Stimulated activated CD4-positive, alpha-beta T cell treated with anti-CD3 and anti-CD28 coated beads, TNF-alpha, amount 100 ng/mL, for 48 hours (primary cell): ENCODE data around the gene MTUS2.

Experiments used
- DNase-seq, 3 donors: peaks; one replicate each; pipeline ENCODE4 v3.0.0-alpha.2; 2020; ENCODE audit warnings: low read depth in 3 of 3

Gene MTUS2

GRCh38 chr13:29484236-29484635 is 664.1 kb downstream of the MTUS2 start:
- DNase-seq: no peak

- no peak for DNase-seq
Observed at GRCh38 chr13:29484796-29485195, 664.7 kb downstream of the MTUS2 start.

DNA sequence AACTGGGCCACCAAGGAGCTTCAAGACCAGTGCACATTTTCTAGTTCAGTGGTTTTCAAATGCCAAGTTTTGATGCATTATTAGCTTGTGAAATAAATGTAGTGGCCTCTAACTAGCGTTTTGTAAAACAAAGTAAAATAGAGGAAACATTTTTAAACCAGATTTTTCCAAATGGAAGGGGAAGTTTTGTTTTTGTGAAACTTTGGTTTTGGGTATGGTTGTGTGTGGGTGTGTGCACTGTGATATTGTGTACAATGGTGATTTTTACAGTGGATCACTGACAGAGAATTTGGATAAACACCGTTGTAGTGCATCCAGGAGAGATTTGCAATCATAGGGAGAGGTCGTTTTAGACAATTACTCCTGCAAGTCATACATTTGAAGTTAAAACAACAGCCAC is 666.4 kb downstream of the MTUS2 start:
- DNase-seq: no peak

- no peak for DNase-seq
Observed at GRCh38 chr13:29487466-29488454, 667.6 kb downstream of the MTUS2 start.

GRCh38 chr13:29489650-29490560 is 669.8 kb downstream of the MTUS2 start:
- no peak for DNase-seq

DNA sequence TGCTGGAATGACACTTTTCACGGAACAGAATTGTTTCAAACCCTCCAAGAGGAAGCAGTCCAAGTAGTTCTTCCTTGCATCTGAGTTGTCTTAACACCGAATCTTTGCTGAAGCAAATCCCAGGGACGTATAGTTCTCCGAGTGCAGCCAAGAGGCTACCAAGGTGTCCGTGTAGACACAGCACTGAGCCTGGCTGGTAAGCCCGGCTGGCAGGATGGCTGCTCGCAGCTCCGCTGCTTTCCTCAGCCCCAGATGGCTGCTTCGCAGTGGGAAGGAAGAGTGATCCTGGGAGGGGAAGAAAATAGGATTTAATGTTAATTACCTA is 670.4 kb downstream of the MTUS2 start:
- DNase-seq: no peak

- DNase-seq: no peak
Observed at GRCh38 chr13:29491248-29491647, 671.1 kb downstream of the MTUS2 start.

- no peak for DNase-seq
Observed at GRCh38 chr13:29493796-29494195, 673.7 kb downstream of the MTUS2 start.

- no peak for DNase-seq
Observed at GRCh38 chr13:29494520-29494919, 674.4 kb downstream of the MTUS2 start.

GRCh38 chr13:29496241-29496712 is 676.1 kb downstream of the MTUS2 start:
- no peak for DNase-seq

DNA sequence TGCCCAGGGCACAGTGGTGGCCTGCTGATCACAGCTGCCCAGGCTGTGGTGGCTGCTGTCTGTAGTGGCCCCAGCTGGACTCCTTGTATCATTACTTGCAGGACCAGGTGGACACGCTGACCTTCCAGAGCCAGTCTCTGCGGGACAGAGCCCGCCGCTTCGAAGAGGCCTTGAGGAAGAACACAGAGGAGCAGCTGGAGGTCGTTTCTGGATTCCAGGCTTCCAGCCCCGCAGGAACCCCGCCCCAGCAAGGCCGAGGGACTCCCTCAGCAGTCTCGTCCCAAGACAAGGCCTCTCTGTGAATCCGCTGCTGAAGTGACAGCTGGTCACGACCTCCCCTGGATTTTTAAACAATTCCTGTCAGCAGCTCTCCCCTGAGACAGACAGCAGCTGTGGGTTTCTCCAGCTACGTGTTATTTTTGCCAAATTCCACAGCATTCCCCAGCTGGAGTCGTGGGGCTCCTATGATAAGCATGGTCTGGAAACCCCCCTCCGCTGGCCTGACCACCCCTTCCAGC is 677.1 kb downstream of the MTUS2 start:
- DNase-seq: no peak

DNA sequence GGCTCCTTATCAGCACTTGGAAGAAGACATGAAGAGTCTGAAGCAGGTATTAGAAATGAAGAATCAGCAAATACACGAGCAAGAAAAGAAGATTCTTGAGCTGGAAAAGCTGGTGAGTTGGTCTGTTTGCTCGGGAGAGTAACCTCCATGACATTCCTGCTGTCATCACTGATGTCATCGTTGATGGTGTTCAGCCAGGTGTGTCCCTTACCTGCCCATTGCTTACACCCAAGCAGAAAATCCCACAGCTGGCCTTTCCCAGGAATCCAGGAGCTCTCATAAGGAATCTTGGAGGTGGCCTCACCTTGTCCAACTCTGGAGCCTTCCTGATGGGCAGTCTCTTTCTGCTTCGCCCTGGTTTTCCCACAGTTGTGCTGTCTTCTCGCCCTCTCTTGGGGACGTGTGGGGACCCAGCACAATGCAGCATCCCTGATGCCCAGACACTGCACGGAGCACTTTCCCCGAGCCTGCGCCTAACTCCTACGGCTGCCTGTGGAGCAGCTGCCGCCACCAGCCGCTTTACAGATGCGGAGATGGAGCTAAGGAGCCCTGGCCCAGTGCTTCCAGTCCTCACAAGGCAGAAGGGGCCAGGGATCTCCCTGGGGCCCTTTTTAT is 678.4 kb downstream of the MTUS2 start:
- no peak for DNase-seq

- no peak for DNase-seq
Observed at GRCh38 chr13:29499506-29500165, 679.5 kb downstream of the MTUS2 start.

DNA sequence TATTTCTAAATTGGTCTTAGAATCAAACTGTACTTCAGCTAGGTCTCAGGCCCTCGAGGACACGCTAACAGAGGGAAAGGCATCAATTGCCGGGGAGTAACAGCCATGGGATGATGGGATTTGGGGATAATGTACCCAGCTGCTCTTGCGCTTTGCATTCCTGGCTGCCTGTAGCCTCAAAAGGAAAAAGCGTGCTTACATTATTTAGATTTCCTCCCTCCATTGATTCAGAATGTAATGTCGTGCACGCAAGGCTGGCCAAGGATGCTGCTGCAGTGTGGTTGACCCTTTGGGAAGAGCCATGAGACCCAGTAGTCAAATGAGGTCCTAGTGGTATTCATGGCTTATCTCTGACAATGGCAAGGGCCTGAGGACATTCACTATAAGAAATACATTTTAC is 680.2 kb downstream of the MTUS2 start:
- DNase-seq: no peak

GRCh38 chr13:29501674-29502073 is 681.5 kb downstream of the MTUS2 start:
- no peak for DNase-seq

GRCh38 chr13:29502391-29503008 is 682.4 kb downstream of the MTUS2 start:
- no peak for DNase-seq

GRCh38 chr13:29503041-29503837 is 683.1 kb downstream of the MTUS2 start:
- DNase-seq: no peak

DNA sequence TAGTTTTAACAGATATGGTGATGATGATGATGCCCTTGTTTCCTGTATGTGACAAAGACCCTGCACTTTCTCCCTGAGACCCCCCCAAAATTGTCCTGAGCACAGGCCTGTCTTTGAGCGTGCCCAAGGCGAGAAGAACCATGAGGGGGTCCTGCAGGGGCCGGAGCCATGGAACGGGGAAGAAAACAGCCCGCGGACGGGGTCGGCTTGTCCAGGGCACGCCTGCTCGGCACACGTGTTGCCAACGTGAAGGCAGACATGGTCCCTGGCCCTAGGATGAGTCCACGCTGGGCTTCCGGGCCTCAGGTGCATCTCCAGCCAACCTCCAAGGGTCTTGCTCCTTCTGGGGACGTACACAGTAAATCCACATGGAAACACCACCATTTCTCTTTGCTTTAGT is 684.6 kb downstream of the MTUS2 start:
- no peak for DNase-seq

DNA sequence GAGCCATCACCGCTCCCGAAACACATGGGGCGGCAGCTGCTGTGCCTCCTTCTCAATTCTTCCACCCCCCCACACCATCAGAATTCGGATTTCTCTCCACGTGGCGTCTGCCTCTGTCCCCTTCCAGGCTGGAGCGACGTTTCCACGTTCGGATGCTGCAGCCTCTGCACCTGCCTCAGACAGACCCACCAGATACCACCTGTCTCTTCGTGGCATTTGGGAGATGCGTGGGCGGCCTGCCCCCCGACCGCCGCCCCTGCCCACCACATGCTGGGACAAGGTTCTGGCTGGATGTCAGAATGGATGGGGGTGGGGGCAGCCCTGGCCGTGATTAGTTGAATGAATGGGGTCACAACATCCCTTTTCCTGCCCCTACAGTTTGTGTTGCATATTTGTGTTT is 685.4 kb downstream of the MTUS2 start:
- DNase-seq: no peak

- no peak for DNase-seq
Observed at GRCh38 chr13:29505950-29506349, 685.8 kb downstream of the MTUS2 start.
